Ascending aorta (tissue), 2 donors: ENCODE data around the gene FASLG. TPM values are rescaled to one million over a fixed set of nuclear protein-coding genes. Genes with fewer than 3 reads are reported as not detected.

ENCODE experiments used
- DNase-seq, 2 donors: peaks; one replicate each; pipeline ENCODE4 v3.0.0-alpha.2; 2019; ENCODE audit warnings: low spot score in 2 of 2
- H3K27ac ChIP-seq, 2 donors: fragments of 200-600 bp; sonication (generic); one replicate each; pipeline ENCODE4 v1.5.1; 2016 to 2017; ENCODE audit warnings: mild to moderate bottlenecking in 1 of 2
- H3K27me3 ChIP-seq: fragments of 200-600 bp; sonication (generic); one replicate; pipeline ENCODE4 v1.5.1; 2017
- H3K36me3 ChIP-seq, 2 donors: fragments of 200-600 bp; sonication (generic); one replicate each; pipeline ENCODE4 v1.5.1; 2016
- H3K4me1 ChIP-seq, 2 donors: fragments of 200-600 bp; sonication (generic); one replicate each; pipeline ENCODE4 v1.5.1; 2016 to 2017; ENCODE audit warnings: mild to moderate bottlenecking in 1 of 2
- H3K4me3 ChIP-seq, 2 donors: fragments of 200-600 bp; sonication (generic); one replicate each; pipeline ENCODE4 v1.5.1; 2016 to 2017; ENCODE audit warnings: mild to moderate bottlenecking in 1 of 2
- H3K9me3 ChIP-seq, 2 donors: fragments of 200-600 bp; sonication (generic); one replicate each; pipeline ENCODE4 v1.5.1; 2016
- intact Hi-C: fragments of 100-400 bp; cut with DNase I; formaldehyde crosslinking; loops from one replicate; pipeline ENCODE4 v1.15.1; 2023
- total RNA-seq: library from RNA; depleted of rRNA; stranded (reverse); fragments of >200 nt; gene quantifications from one replicate; pipeline ENCODE4 v1.1.0, GENCODE V29; 2016
- TF ChIP-seq, protein P1 (sequence below), 3 experiments: fragments of 200-600 bp in 2 of 3; fragments of 450-650 bp in 1 of 3; sonication (generic) in 2 of 3; IDR thresholded peaks; one replicate each; pipeline ENCODE4 v1.5.1; 2016 to 2019; ENCODE audit warnings: antibody characterized with exemption in 3 of 3, mild to moderate bottlenecking in 1 of 3, moderate library complexity in 1 of 3

Gene FASLG
- total RNA-seq, 1 donor from 2014 or later = not detected

DNA sequence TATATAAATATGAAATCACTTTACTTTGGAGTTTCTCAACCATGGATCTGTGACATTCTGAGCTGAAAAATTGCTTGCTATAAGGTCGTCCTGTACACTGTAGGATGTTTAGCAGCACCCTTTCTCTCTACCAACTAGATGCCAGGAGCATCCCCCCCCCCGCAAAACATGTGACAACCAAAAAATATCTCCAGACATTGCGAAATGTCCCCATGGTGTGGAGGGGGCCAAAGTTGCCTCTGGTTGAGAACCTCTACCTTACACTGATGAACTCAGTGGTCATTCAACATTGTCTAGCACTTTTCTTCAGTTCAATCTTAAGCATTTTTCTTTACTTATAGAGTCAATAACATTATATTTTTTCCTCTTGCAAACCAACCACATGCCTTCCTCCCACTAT lies 9.2 kb downstream of the FASLG start:
- Histone ChIP-seq H3K36me3 (no peaks in the 10 kb centered on the region), H3K9me3 (no peaks in the 10 kb centered on the region), H3K27ac (no peak overlapping the region), H3K4me1 (no peaks in the 10 kb centered on the region), H3K4me3 (no peak overlapping the region), H3K27me3 (no peaks in the 10 kb centered on the region)
- intact Hi-C loops = no loop called here
- TF ChIP-seq, protein P1, sequence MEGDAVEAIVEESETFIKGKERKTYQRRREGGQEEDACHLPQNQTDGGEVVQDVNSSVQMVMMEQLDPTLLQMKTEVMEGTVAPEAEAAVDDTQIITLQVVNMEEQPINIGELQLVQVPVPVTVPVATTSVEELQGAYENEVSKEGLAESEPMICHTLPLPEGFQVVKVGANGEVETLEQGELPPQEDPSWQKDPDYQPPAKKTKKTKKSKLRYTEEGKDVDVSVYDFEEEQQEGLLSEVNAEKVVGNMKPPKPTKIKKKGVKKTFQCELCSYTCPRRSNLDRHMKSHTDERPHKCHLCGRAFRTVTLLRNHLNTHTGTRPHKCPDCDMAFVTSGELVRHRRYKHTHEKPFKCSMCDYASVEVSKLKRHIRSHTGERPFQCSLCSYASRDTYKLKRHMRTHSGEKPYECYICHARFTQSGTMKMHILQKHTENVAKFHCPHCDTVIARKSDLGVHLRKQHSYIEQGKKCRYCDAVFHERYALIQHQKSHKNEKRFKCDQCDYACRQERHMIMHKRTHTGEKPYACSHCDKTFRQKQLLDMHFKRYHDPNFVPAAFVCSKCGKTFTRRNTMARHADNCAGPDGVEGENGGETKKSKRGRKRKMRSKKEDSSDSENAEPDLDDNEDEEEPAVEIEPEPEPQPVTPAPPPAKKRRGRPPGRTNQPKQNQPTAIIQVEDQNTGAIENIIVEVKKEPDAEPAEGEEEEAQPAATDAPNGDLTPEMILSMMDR (IDR thresholded peaks at IDR 0.05) = no peak
- no peak for DNase-seq

DNA sequence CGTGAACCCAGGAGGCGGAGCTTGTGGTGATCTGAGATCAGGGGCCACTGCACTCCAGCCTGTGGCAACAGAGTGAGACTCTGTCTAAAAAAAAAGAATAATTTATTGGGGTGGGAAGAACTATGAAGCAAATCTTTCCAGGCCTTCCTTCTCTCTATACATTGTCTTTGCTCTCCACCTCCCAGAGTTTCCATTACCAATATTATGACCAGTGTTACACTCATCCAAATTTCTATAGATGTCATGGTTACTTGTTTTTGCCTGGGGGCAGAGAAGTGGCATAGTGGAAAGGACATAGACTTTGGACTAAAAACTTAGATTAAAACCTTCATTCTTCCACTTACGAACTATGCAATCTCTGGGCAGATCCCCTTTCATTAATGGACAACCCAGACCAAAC lies 10.1 kb downstream of the FASLG start:
- Histone ChIP-seq H3K27ac (no peak overlapping the region), H3K4me3 (no peak overlapping the region), H3K27me3 (no peaks in the 10 kb centered on the region), H3K9me3 (no peaks in the 10 kb centered on the region), H3K36me3 (no peaks in the 10 kb centered on the region), H3K4me1 (no peaks in the 10 kb centered on the region)
- TF ChIP-seq, protein P1 (IDR thresholded peaks at IDR 0.05) = no peak
- DNase-seq = no peak
- intact Hi-C loops = no loop called here

DNA sequence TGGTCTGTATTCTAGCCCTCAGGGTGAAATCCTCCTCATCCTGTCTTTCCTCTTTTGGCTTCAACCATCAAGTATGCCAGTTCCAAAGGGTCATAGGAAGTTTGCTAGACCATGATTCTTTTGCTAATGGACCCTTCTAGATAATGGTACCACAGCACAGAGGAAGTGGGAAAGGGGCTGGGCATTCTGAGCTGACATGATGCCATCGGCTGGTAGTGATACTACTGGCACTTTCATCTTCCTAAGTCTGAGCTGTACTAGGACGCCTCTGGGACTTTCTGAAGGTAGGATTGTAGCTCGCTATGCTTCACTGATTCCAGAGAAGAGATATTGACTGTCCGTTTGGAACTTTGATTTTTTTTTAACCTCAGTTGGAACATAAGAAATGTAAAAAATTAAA lies 11.4 kb downstream of the FASLG start:
- H3K9me3 ChIP-seq = no peaks in the 10 kb centered on the region
- H3K27ac ChIP-seq = no peak overlapping the region
- no peak for DNase-seq
- no peaks in the 10 kb centered on the region for H3K27me3 ChIP-seq
- TF ChIP-seq, protein P1 (IDR thresholded peaks at IDR 0.05) = no peak
- no peak overlapping the region for H3K4me3 ChIP-seq
- H3K36me3 ChIP-seq = no peaks in the 10 kb centered on the region
- H3K4me1 ChIP-seq = no peaks in the 10 kb centered on the region
- intact Hi-C loops = no loop called here

DNA sequence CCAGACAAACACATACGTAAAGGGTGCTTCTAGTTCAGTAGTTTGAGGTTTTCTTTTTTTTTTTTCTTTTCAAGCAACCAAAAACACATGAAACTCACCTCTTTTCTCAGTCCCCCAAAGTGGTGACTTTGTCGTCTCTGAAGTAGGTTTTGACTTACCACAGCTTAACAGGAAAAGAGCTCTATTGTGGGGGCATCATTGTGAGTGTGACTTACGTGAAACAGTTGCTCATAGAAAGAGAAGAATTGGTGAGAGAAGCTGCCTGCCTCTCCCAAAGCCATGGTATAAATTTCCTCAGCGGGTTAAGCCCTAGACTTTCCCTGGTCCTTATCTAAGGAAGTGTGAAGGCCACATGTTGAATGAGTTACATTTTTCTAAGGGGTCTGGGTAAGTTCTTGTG lies 11.9 kb downstream of the FASLG start:
- DNase-seq = no peak
- no peak overlapping the region for H3K4me3 ChIP-seq
- H3K27me3 ChIP-seq = no peaks in the 10 kb centered on the region
- H3K4me1 ChIP-seq = no peaks in the 10 kb centered on the region
- H3K36me3 ChIP-seq = no peaks in the 10 kb centered on the region
- H3K9me3 ChIP-seq = no peaks in the 10 kb centered on the region
- intact Hi-C loops = no loop called here
- no peak overlapping the region for H3K27ac ChIP-seq
- TF ChIP-seq, protein P1 (IDR thresholded peaks at IDR 0.05) = no peak

DNA sequence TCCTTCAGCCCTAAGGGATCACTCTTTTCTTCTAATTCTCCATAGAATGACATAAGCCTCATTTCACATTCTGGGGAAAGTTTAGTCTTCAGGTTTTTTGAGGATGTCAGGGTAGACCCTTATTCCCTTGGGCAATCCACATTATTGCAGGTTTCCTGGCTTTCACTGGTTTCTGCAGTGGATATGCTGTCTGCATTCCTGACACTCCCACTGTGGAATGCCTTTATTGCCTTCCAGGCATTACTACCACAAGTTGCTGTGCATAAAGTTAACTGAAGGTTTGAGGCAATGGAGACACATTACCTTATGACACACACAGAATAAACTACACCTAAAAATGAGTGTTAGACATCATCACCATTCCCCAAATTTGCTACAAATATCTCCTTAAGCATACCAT lies 12.7 kb downstream of the FASLG start:
- intact Hi-C loops = no loop called here
- Histone ChIP-seq H3K9me3 (no peaks in the 10 kb centered on the region), H3K4me1 (no peaks in the 10 kb centered on the region), H3K27ac (no peak overlapping the region), H3K27me3 (no peaks in the 10 kb centered on the region), H3K36me3 (no peaks in the 10 kb centered on the region), H3K4me3 (no peak overlapping the region)
- no peak for DNase-seq
- TF ChIP-seq, protein P1 (IDR thresholded peaks at IDR 0.05) = no peak

DNA sequence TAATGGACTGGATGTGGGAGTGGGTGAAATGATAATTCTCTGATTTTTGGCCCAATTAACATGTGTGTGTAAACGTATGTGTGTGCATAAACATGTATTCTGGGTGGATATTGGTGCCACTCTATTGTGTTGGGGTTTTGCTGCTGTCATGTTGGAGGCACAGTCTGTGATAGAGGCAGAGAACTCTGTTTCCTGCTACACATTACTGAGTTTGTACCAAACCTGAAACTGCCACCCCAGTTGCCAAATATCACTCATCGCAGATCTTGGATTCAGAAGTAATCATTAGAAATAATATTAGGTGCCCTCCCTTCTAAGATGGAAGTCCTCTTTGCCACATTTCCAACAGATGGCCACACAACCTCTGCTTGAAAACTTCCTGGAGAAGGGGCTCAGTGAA lies 13.8 kb downstream of the FASLG start:
- DNase-seq = no peak
- no peak overlapping the region for H3K27ac ChIP-seq
- no peaks in the 10 kb centered on the region for H3K9me3 ChIP-seq
- no peaks in the 10 kb centered on the region for H3K4me1 ChIP-seq
- no peak overlapping the region for H3K4me3 ChIP-seq
- intact Hi-C loops = no loop called here
- TF ChIP-seq, protein P1 (IDR thresholded peaks at IDR 0.05) = no peak
- no peaks in the 10 kb centered on the region for H3K27me3 ChIP-seq
- no peaks in the 10 kb centered on the region for H3K36me3 ChIP-seq
